ENCODE results near the gene PRMT3. TPM values are rescaled to one million over a fixed set of nuclear protein-coding genes. Genes with fewer than 3 reads are reported as not detected.
A peak's percentile ranks its signal among the peaks of the same experiment; 100 is the strongest.

Gene PRMT3
- total and polyA plus RNA-seq, 2 of the 13 experiments (the other 11 are each of a cell fraction or from before 2014, with no cell fraction given) = 9.1 to 27.7 TPM

DNA sequence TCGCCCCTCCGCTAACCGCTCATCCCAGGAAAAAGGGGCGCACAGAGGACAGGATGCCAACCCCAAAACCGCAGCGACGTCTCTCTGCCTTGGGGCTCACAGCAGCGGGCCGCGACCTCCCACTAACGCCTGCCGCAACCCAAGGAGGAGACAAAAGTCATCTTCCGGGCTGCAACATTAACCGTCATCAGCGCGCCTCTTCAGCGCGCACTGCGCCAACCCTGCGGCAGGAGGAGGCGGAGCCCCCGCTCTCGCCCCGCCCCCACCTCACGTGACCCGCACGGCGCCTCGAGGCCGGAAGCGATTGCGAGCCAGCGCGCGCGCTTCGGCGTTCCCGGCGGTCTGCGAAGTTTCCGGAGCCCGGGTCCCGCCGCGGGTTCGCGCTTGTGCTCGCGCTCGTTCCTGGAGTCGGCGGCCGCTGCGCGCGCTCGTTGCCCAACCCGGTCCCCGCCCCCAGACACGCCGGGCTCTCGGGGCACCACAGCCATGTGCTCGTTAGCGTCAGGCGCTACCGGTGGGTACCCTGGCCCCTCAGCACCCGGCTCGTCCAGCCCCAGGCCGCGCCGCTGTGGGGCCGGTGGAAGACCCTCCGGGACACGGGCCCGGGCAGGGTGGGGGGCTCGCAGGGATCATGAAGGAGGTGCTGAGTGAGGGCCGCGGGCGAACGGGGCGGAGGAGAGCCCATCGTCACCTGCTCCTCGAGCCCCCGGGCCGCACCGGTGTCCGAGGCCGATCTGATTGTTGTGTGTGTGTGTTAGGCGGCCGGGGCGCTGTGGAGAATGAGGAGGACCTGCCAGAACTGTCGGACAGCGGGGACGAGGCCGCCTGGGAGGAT lies at the start of gene PRMT3 (continued):
- TF ChIP-seq ZNF484 (CRISPR knock-in tag; IDR thresholded peaks at IDR 0.05; ENCODE audit: borderline replicate concordance, low read depth) (no peak), SNAPC2 (CRISPR knock-in tag; IDR thresholded peaks at IDR 0.05) (no peak), NPAS2 (CRISPR knock-in tag; IDR thresholded peaks at IDR 0.05; ENCODE audit: borderline replicate concordance) (no peak), ETV5 (CRISPR knock-in tag; IDR thresholded peaks at IDR 0.05; ENCODE audit: borderline replicate concordance) (peak; percentile 95), AHR (CRISPR knock-in tag; IDR thresholded peaks at IDR 0.05) (peak; percentile 77; the same call in 1 of the 2 replicates), MYC (CRISPR knock-in tag; IDR thresholded peaks at IDR 0.05; ENCODE audit: borderline replicate concordance) (peak; percentile 99), THAP9 (CRISPR knock-in tag; IDR thresholded peaks at IDR 0.05; ENCODE audit: borderline replicate concordance) (no peak; the same call in 1 of the 2 replicates), MXI1 (IDR thresholded peaks at IDR 0.05; ENCODE audit: borderline replicate concordance, low read depth, low read length) (peak; percentile 98), GPBP1L1 (CRISPR knock-in tag; IDR thresholded peaks at IDR 0.05) (no peak), NFE2 (CRISPR knock-in tag; IDR thresholded peaks at IDR 0.05) (no peak; the same call in 1 of the 2 replicates), BRF2 (CRISPR knock-in tag; IDR thresholded peaks at IDR 0.05) (no peak), ZNF768 (CRISPR knock-in tag; IDR thresholded peaks at IDR 0.05) (peak; percentile 48)
- TF ChIP-seq, protein P1, sequence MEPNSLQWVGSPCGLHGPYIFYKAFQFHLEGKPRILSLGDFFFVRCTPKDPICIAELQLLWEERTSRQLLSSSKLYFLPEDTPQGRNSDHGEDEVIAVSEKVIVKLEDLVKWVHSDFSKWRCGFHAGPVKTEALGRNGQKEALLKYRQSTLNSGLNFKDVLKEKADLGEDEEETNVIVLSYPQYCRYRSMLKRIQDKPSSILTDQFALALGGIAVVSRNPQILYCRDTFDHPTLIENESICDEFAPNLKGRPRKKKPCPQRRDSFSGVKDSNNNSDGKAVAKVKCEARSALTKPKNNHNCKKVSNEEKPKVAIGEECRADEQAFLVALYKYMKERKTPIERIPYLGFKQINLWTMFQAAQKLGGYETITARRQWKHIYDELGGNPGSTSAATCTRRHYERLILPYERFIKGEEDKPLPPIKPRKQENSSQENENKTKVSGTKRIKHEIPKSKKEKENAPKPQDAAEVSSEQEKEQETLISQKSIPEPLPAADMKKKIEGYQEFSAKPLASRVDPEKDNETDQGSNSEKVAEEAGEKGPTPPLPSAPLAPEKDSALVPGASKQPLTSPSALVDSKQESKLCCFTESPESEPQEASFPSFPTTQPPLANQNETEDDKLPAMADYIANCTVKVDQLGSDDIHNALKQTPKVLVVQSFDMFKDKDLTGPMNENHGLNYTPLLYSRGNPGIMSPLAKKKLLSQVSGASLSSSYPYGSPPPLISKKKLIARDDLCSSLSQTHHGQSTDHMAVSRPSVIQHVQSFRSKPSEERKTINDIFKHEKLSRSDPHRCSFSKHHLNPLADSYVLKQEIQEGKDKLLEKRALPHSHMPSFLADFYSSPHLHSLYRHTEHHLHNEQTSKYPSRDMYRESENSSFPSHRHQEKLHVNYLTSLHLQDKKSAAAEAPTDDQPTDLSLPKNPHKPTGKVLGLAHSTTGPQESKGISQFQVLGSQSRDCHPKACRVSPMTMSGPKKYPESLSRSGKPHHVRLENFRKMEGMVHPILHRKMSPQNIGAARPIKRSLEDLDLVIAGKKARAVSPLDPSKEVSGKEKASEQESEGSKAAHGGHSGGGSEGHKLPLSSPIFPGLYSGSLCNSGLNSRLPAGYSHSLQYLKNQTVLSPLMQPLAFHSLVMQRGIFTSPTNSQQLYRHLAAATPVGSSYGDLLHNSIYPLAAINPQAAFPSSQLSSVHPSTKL (CRISPR knock-in tag; IDR thresholded peaks at IDR 0.05) = peak; percentile 57; the same call in 1 of the 2 replicates
- TF ChIP-seq, protein P2, sequence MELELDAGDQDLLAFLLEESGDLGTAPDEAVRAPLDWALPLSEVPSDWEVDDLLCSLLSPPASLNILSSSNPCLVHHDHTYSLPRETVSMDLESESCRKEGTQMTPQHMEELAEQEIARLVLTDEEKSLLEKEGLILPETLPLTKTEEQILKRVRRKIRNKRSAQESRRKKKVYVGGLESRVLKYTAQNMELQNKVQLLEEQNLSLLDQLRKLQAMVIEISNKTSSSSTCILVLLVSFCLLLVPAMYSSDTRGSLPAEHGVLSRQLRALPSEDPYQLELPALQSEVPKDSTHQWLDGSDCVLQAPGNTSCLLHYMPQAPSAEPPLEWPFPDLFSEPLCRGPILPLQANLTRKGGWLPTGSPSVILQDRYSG (CRISPR knock-in tag; IDR thresholded peaks at IDR 0.05) = no peak; the same call in 1 of the 2 replicates
- TF ChIP-seq, protein P3, sequence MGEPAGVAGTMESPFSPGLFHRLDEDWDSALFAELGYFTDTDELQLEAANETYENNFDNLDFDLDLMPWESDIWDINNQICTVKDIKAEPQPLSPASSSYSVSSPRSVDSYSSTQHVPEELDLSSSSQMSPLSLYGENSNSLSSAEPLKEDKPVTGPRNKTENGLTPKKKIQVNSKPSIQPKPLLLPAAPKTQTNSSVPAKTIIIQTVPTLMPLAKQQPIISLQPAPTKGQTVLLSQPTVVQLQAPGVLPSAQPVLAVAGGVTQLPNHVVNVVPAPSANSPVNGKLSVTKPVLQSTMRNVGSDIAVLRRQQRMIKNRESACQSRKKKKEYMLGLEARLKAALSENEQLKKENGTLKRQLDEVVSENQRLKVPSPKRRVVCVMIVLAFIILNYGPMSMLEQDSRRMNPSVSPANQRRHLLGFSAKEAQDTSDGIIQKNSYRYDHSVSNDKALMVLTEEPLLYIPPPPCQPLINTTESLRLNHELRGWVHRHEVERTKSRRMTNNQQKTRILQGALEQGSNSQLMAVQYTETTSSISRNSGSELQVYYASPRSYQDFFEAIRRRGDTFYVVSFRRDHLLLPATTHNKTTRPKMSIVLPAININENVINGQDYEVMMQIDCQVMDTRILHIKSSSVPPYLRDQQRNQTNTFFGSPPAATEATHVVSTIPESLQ (CRISPR knock-in tag; conservative IDR thresholded peaks at IDR 0.05) = no peak
